Spleen (tissue), 11 donors: ENCODE results near the gene DPPA2. TPM values are rescaled to one million over a fixed set of nuclear protein-coding genes. Genes with fewer than 3 reads are reported as not detected.

Experiments used
- DNase-seq: peaks from one replicate; pipeline ENCODE4 v3.0.0-alpha.2; 2020
- H3K27ac ChIP-seq, 8 donors: fragments of 200-600 bp; sonication (generic) in 7 of 8; 1 replicate in 4 of 8; 2 replicates in 4 of 8; pipeline versions ENCODE4 v1.5.0 to v1.8.0; 2016 to 2021; ENCODE audit warnings: inconsistent platforms in 4 of 8, mild to moderate bottlenecking in 4 of 8, moderate library complexity in 1 of 8
- H3K27me3 ChIP-seq, 7 donors: fragments of 200-600 bp; sonication (generic) in 6 of 7; replicated peaks in 1 of 7; 1 replicate in 4 of 7; 2 replicates in 3 of 7; pipeline versions ENCODE4 v1.5.0 to v1.8.0; 2016 to 2021; ENCODE audit warnings: inconsistent platforms in 3 of 7, mild to moderate bottlenecking in 1 of 7
- H3K36me3 ChIP-seq, 6 donors: fragments of 200-600 bp; sonication (generic) in 5 of 6; 1 replicate in 4 of 6; 2 replicates in 2 of 6; pipeline versions ENCODE4 v1.5.0 to v1.8.0; 2016 to 2021; ENCODE audit warnings: inconsistent platforms in 2 of 6
- H3K4me1 ChIP-seq, 6 donors: fragments of 200-600 bp; sonication (generic) in 5 of 6; 1 replicate in 3 of 6; 2 replicates in 3 of 6; pipeline versions ENCODE4 v1.5.0 to v1.8.0; 2016 to 2021; ENCODE audit warnings: inconsistent platforms in 3 of 6
- H3K4me3 ChIP-seq, 8 donors: fragments of 200-600 bp; sonication (generic) in 7 of 8; 1 replicate in 4 of 8; 2 replicates in 4 of 8; pipeline versions ENCODE4 v1.5.0 to v1.8.0; 2016 to 2021; ENCODE audit warnings: inconsistent platforms in 4 of 8, mild to moderate bottlenecking in 4 of 8, moderate library complexity in 2 of 8
- H3K9me3 ChIP-seq, 8 donors: fragments of 200-600 bp; sonication (generic) in 7 of 8; 1 replicate in 4 of 8; 2 replicates in 4 of 8; pipeline versions ENCODE4 v1.5.0 to v1.8.0; 2016 to 2021; ENCODE audit warnings: inconsistent platforms in 4 of 8
- POLR2A ChIP-seq, 3 donors: fragments of 450-650 bp; IDR thresholded peaks; one replicate each; pipeline ENCODE4 v1.5.1; 2017; ENCODE audit warnings: antibody characterized with exemption in 3 of 3, mild to moderate bottlenecking in 1 of 3
- POLR2AphosphoS5 ChIP-seq, 3 donors: sonication (generic); formaldehyde crosslinking; IDR thresholded peaks; one replicate each; pipeline ENCODE4 v1.5.1; 2017; ENCODE audit warnings: antibody characterized with exemption in 3 of 3
- WGBS, 5 donors: extraction: QIAGEN DNeasy Blood & Tissue Kit in 3 of 5; methylation state at CpG; one replicate each; pipeline versions ENCODE4 v1.1.5 to v1.1.7; 2013 to 2018; 5-methylcytosine and 5-hydroxymethylcytosine counted together
- intact Hi-C: fragments of 100-400 bp; cut with DNase I; formaldehyde crosslinking; loops from one replicate; pipeline ENCODE4 v1.15.0; 2023; ENCODE audit warnings: low total_unique reads
- polyA plus RNA-seq, 3 donors: library from polyadenylated mRNA; stranded (reverse); fragments of 200-250 nt; gene quantifications; one replicate each; pipeline ENCODE4 v1.2.1, GENCODE V29; 2013
- total RNA-seq, 7 donors: library from RNA; depleted of rRNA in 3 of 7; stranded (reverse); fragments of >200 nt in 3 of 7; fragmentation: NEBNext Ultra II Directional in 4 of 7; extraction: Animal tissue kit (Norgen Biotek cat#: 25700) in 4 of 7; gene quantifications; one replicate each; pipeline versions ENCODE4 v1.1.0 to v1.2.1, GENCODE V29; 2016 to 2021
- TF ChIP-seq, protein P1 (sequence below), 11 experiments: fragments of 200-600 bp in 7 of 11; fragments of 450-650 bp in 4 of 11; sonication (generic) in 4 of 11; IDR thresholded peaks in 8 of 11; conservative IDR thresholded peaks in 3 of 11; 1 replicate in 7 of 11; 2 replicates in 4 of 11; pipeline versions ENCODE4 v1.4.0 to v1.8.0; 2016 to 2021; ENCODE audit warnings: antibody characterized with exemption in 11 of 11, inconsistent platforms in 4 of 11, mild to moderate bottlenecking in 1 of 11
- donor health status: healthy with polysubstance abuse.
- donor health status: DM: no; HTN: no; CAD: no; lungs with moderate emphysema.
- donor health status: DM: no; HTN: no; CAD: no.
- donor health status: Bipolar disorder and iron deficiency.
- donor health status: healthy.
- donor health status: DM: no; HTN: no; CAD: no.
- donor health status: DM: yes; HTN: yes; CAD: no.

The DPPA2 gene
- total and polyA plus RNA-seq, 10 donors = not detected

DNA sequence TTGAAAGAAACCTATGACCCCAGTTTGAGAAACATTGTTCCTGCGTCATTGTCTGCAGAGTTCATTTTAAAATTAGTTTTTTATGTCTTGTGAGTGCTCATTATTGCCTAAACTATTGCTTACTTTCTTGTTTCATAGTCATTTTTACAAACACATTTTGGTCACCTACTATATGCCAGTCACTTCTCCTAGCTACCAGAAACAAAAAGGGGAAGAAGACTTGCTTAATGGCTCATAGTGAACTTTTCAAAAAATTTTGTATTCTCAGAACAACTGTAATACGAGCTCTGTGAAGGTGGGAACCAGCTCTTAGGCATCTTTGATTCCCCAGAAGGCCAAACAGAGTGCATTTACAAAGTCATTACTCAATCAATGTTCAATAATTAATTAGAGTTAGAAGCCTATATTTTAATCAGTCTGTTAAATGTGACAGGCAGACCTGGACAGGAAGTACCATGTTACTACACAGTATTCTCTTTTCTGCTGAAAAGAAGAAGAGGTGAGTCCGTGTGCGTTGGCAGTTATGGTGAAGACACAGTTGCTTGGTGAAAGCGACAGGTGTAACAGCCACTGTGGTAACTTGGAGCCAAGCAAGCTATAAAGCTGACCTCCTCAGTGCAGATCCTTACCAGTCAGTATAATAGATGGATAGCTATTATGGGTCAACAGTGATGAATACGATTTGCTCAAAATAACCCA lies 46.6 kb downstream of the DPPA2 start:
- Histone ChIP-seq H3K9me3 (no peaks in the 10 kb centered on the region), H3K4me1 (no peaks in the 10 kb centered on the region), H3K4me3 (no peak overlapping the region), H3K27ac (peak overlapping the region in 4 of 8 donors; percentile 8 to 42 (median 22)), H3K27me3 (no peaks in the 10 kb centered on the region), H3K36me3 (no peaks in the 10 kb centered on the region)
- no peak for TF ChIP-seq POLR2AphosphoS5 (IDR thresholded peaks at IDR 0.05)
- intact Hi-C loops = no loop called here
- 47 to 64% (median 56%) methylated on average over 6 of the region's 6 CpGs for WGBS, 5 donors
- no peak for DNase-seq

DNA sequence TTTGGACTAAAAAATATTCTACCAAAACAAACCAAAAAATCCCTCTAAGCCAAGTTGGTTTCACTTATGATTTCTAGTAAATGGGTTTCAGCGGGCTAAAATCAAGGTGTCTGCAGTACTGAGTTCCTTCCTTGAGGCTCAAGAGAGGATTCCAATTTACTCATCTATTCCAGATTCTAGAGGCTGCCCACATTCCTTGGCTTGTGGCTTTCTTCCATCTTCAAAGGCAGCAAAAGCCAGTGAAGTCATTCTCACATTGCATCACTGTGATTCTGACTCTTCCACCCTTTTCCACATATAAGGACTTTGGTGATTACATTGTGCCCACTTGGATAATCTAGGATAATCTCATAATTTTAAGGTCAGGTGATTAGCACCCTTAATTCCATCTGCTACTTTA lies 48.1 kb downstream of the DPPA2 start:
- H3K9me3 ChIP-seq = no peaks in the 10 kb centered on the region
- intact Hi-C loops = no loop called here
- no peaks in the 10 kb centered on the region for H3K36me3 ChIP-seq
- H3K27ac ChIP-seq = no peak overlapping the region
- 94 to 97% (median 96%) methylated on average over 1 of the region's 1 CpG for WGBS, 5 donors
- H3K27me3 ChIP-seq = no peaks in the 10 kb centered on the region
- TF ChIP-seq POLR2AphosphoS5 (IDR thresholded peaks at IDR 0.05) = no peak
- TF ChIP-seq POLR2A (IDR thresholded peaks at IDR 0.05) = no peak
- TF ChIP-seq, protein P1, sequence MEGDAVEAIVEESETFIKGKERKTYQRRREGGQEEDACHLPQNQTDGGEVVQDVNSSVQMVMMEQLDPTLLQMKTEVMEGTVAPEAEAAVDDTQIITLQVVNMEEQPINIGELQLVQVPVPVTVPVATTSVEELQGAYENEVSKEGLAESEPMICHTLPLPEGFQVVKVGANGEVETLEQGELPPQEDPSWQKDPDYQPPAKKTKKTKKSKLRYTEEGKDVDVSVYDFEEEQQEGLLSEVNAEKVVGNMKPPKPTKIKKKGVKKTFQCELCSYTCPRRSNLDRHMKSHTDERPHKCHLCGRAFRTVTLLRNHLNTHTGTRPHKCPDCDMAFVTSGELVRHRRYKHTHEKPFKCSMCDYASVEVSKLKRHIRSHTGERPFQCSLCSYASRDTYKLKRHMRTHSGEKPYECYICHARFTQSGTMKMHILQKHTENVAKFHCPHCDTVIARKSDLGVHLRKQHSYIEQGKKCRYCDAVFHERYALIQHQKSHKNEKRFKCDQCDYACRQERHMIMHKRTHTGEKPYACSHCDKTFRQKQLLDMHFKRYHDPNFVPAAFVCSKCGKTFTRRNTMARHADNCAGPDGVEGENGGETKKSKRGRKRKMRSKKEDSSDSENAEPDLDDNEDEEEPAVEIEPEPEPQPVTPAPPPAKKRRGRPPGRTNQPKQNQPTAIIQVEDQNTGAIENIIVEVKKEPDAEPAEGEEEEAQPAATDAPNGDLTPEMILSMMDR (IDR thresholded peaks at IDR 0.05 in 8 of 11, conservative IDR thresholded peaks at IDR 0.05 in 3 of 11) = no peak
- DNase-seq = no peak
- no peaks in the 10 kb centered on the region for H3K4me1 ChIP-seq
- H3K4me3 ChIP-seq = no peak overlapping the region

DNA sequence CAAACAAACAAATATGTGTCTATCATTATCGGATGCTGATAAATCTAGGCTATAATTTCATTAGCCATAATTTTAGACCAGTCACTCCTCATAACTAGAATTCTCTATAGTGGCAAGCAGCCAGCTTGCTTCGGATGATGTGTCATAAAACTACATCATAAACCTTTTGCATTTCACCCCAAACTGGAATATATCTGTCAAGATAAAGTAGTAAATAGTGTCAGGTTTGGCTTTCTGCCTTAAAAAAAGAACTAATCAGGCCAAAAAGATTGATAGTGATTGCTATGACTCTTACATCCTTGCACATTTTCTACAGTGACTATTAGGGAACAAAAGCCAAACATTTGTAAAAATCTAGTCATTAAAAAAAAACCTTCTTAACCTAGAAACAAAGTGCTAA lies 51.0 kb downstream of the DPPA2 start:
- no peak overlapping the region for H3K4me3 ChIP-seq
- no peak for DNase-seq
- intact Hi-C loops = no loop called here
- TF ChIP-seq, protein P1 (IDR thresholded peaks at IDR 0.05 in 8 of 11, conservative IDR thresholded peaks at IDR 0.05 in 3 of 11) = no peak
- TF ChIP-seq POLR2AphosphoS5 (IDR thresholded peaks at IDR 0.05) = no peak
- no peak for TF ChIP-seq POLR2A (IDR thresholded peaks at IDR 0.05)
- 55 to 63% (median 57%) methylated on average over 2 of the region's 2 CpGs for WGBS, 5 donors
- H3K27ac ChIP-seq = no peak overlapping the region
- H3K36me3 ChIP-seq = no peaks in the 10 kb centered on the region
- no peaks in the 10 kb centered on the region for H3K9me3 ChIP-seq
- no peaks in the 10 kb centered on the region for H3K27me3 ChIP-seq
- no peaks in the 10 kb centered on the region for H3K4me1 ChIP-seq

DNA sequence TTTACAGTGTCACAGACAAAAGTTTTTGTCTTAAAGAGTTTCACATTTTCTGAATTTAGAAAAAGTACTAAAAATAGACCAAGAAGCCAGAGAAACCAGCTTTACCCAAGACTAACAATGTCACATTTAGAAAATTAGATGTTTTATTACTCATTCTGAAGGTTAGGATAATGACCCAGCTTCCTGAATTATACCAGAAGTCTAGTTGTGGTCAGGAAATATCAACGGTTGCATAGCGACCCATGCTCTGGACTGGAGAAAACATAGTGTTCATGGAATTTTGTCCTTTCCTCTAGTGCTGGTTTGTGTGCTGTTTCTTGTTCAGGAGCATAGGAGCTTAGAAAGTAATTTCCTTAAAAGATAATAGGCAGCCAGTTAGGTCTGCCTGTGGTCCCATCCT lies 59.0 kb downstream of the DPPA2 start:
- intact Hi-C loops = no loop called here
- Histone ChIP-seq H3K4me1 (no peaks in the 10 kb centered on the region), H3K27me3 (no peaks in the 10 kb centered on the region), H3K4me3 (no peak overlapping the region), H3K9me3 (no peaks in the 10 kb centered on the region), H3K27ac (no peak overlapping the region), H3K36me3 (no peaks in the 10 kb centered on the region)
- DNase-seq = no peak
- WGBS, 5 donors = 0 to 6% (median 5%) methylated on average over 2 of the region's 2 CpGs
- TF ChIP-seq, protein P1 (IDR thresholded peaks at IDR 0.05 in 8 of 11, conservative IDR thresholded peaks at IDR 0.05 in 3 of 11) = no peak
- TF ChIP-seq POLR2AphosphoS5 (IDR thresholded peaks at IDR 0.05) (no peak), POLR2A (IDR thresholded peaks at IDR 0.05) (no peak)
